NCI-H82 treated with DMSO at 0.1 percent for 48 hours (cell line): ENCODE measurements around the gene KRTAP10-1.
"Not testable (repeated sequence)": the region's sequence is repeated elsewhere in the genome, so short reads cannot be mapped to it uniquely, and the experiment has no call there.

ENCODE experiments used
- DNase-seq: peaks from one replicate; lab custom pipeline; 2025; ENCODE audit not compliant: unreplicated experiment; lab: John Stamatoyannopoulos, UW

Gene KRTAP10-1

GRCh38 chr21:44571844-44572782, 32.1 kb upstream of the KRTAP10-1 start:
- no peak for DNase-seq

- DNase-seq = no peak
These were observed 31.3 kb upstream of the KRTAP10-1 start for GRCh38 chr21:44571296-44571695.

- DNase-seq = no peak
These were observed 30.0 kb upstream of the KRTAP10-1 start for GRCh38 chr21:44569861-44570517.

GRCh38 chr21:44568667-44569556, 28.9 kb upstream of the KRTAP10-1 start:
- DNase-seq = no peak

- no peak for DNase-seq
These were observed 28.3 kb upstream of the KRTAP10-1 start for GRCh38 chr21:44568261-44568660.

GRCh38 chr21:44567481-44568171, 27.6 kb upstream of the KRTAP10-1 start:
- DNase-seq = no peak

GRCh38 chr21:44566403-44566802, 26.4 kb upstream of the KRTAP10-1 start:
- no peak for DNase-seq

GRCh38 chr21:44564886-44565598, 25.0 kb upstream of the KRTAP10-1 start:
- no peak for DNase-seq

GRCh38 chr21:44564099-44564498, 24.1 kb upstream of the KRTAP10-1 start:
- no peak for DNase-seq

- DNase-seq = no peak
These were observed 18.7 kb upstream of the KRTAP10-1 start, which contains the start of gene KRTAP10-3 for GRCh38 chr21:44558695-44559094. KRTAP10-3 (minus strand) TSS chr21:44558795; CDS start chr21:44558715, 80 bp downstream.

GRCh38 chr21:44558329-44558675, 18.3 kb upstream of the KRTAP10-1 start:
- DNase-seq = not testable (repeated sequence)

GRCh38 chr21:44557491-44558328, 17.7 kb upstream of the KRTAP10-1 start:
- DNase-seq = no peak

- DNase-seq = no peak
These were observed 16.9 kb upstream of the KRTAP10-1 start for GRCh38 chr21:44556879-44557278.

- DNase-seq = no peak
These were observed 15.3 kb upstream of the KRTAP10-1 start for GRCh38 chr21:44555200-44555875.

GRCh38 chr21:44552681-44553080, 12.7 kb upstream of the KRTAP10-1 start:
- DNase-seq = no peak

- no peak for DNase-seq
These were observed 12.1 kb upstream of the KRTAP10-1 start for GRCh38 chr21:44552136-44552535.

- no peak for DNase-seq
These were observed 11.5 kb upstream of the KRTAP10-1 start, which contains the start of gene KRTAP10-2 for GRCh38 chr21:44551340-44551961. KRTAP10-2 (minus strand) TSS chr21:44551505; CDS start chr21:44551458, 47 bp downstream.

- DNase-seq = no peak
These were observed 10.8 kb upstream of the KRTAP10-1 start for GRCh38 chr21:44550807-44551206.
